HEK293T (cell line): Measurements from ENCODE around the gene HSPD1.

Source experiments
- ELF4 ChIP-seq: fragments of 450-650 bp; IDR thresholded peaks from 2 replicates; pipeline ENCODE4 v1.6.1; 2017; ENCODE audit warnings: antibody characterized with exemption
- FOXK2 ChIP-seq: fragments of 450-650 bp; IDR thresholded peaks from 2 replicates; pipeline ENCODE4 v1.6.1; 2016; ENCODE audit warnings: mild to moderate bottlenecking
- FOXM1 ChIP-seq: fragments of 450-650 bp; IDR thresholded peaks from 2 replicates; pipeline ENCODE4 v1.6.1; 2017; ENCODE audit warnings: mild to moderate bottlenecking, borderline replicate concordance
- LEF1 ChIP-seq: fragments of 450-650 bp; IDR thresholded peaks from 2 replicates; pipeline ENCODE4 v1.6.1; 2017; ENCODE audit warnings: mild to moderate bottlenecking, borderline replicate concordance
- NFRKB ChIP-seq: fragments of 450-650 bp; IDR thresholded peaks from 2 replicates; pipeline ENCODE4 v1.6.1; 2016; ENCODE audit warnings: mild to moderate bottlenecking, moderate library complexity
- SUZ12 ChIP-seq: fragments of 450-650 bp; IDR thresholded peaks from 2 replicates; pipeline ENCODE4 v1.6.1; 2016; ENCODE audit warnings: mild to moderate bottlenecking
- TARDBP ChIP-seq: fragments of 450-650 bp; IDR thresholded peaks from 2 replicates; pipeline ENCODE4 v1.6.1; 2016

- TF ChIP-seq TARDBP (no peak), FOXM1 (no peak), NFRKB (no peak), ELF4 (no peak), LEF1 (no peak), SUZ12 (no peak), FOXK2 (no peak)
These were observed 17.5 kb upstream of the HSPD1 start for GRCh38 chr2:197517150-197517549.
